Body of pancreas (tissue), 4 donors: ENCODE results near the gene OGT. TPM values are rescaled to one million over a fixed set of nuclear protein-coding genes. Genes with fewer than 3 reads are reported as not detected.
"Not testable (repeated sequence)": the region's sequence is repeated elsewhere in the genome, so short reads cannot be mapped to it uniquely, and the experiment has no call there.

Source experiments
- ATAC-seq: fragments of 150-250 bp; one replicate; pipeline ENCODE4 v1.9.1; 2016
- DNase-seq, 4 donors: peaks; one replicate each; pipeline ENCODE4 v3.0.0-alpha.2; 2019
- H3K27ac ChIP-seq, 4 donors: fragments of 200-600 bp; sonication (generic); 1 replicate in 3 of 4; 2 replicates in 1 of 4; pipeline versions ENCODE4 v1.5.1 to v1.6.1; 2016 to 2019; ENCODE audit warnings: mild to moderate bottlenecking in 1 of 4, mixed read lengths in 1 of 4, moderate library complexity in 1 of 4
- H3K27me3 ChIP-seq, 2 donors: fragments of 200-600 bp; sonication (generic); one replicate each; pipeline ENCODE4 v1.6.0; 2016; ENCODE audit warnings: mild to moderate bottlenecking in 1 of 2
- H3K36me3 ChIP-seq, 2 donors: fragments of 200-600 bp; sonication (generic); replicated peaks in 1 of 2; 2 replicates each; pipeline ENCODE4 v1.5.1; 2016; ENCODE audit warnings: low read depth in 2 of 2; ENCODE audit not compliant: insufficient read depth in 1 of 2
- H3K4me1 ChIP-seq: fragments of 200-600 bp; sonication (generic); one replicate; pipeline ENCODE4 v1.6.0; 2016
- H3K4me3 ChIP-seq, 2 donors: fragments of 200-600 bp; sonication (generic); 1 replicate in 1 of 2; 2 replicates in 1 of 2; pipeline ENCODE4 v1.5.1; 2016 to 2019
- H3K9me3 ChIP-seq, 3 donors: fragments of 200-600 bp; sonication (generic); 1 replicate in 2 of 3; 2 replicates in 1 of 3; pipeline ENCODE4 v1.5.1; 2016
- POLR2A ChIP-seq, 3 donors: fragments of 450-650 bp; IDR thresholded peaks; one replicate each; pipeline ENCODE4 v1.6.1; 2016; ENCODE audit warnings: antibody characterized with exemption in 3 of 3, mild to moderate bottlenecking in 2 of 3
- WGBS, 2 donors: methylation state at CpG; one replicate each; pipeline ENCODE4 v1.1.5; 2017; 5-methylcytosine and 5-hydroxymethylcytosine counted together
- intact Hi-C: fragments of 100-400 bp; cut with DNase I; formaldehyde crosslinking; loops from one replicate; pipeline ENCODE4 v1.15.1; 2023
- total RNA-seq, 2 donors: library from RNA; depleted of rRNA; stranded (reverse); fragments of >200 nt; gene quantifications; one replicate each; pipeline ENCODE4 v1.1.0, GENCODE V29; 2016
- TF ChIP-seq, protein P1 (sequence below), 7 experiments: fragments of 450-650 bp in 4 of 7; fragments of 200-600 bp in 3 of 7; sonication (generic) in 3 of 7; IDR thresholded peaks; one replicate each; pipeline ENCODE4 v1.5.1; 2016 to 2019; ENCODE audit warnings: antibody characterized with exemption in 7 of 7

Gene OGT
- total RNA-seq, 2 donors from 2014 or later, result 180 to 184 TPM

DNA sequence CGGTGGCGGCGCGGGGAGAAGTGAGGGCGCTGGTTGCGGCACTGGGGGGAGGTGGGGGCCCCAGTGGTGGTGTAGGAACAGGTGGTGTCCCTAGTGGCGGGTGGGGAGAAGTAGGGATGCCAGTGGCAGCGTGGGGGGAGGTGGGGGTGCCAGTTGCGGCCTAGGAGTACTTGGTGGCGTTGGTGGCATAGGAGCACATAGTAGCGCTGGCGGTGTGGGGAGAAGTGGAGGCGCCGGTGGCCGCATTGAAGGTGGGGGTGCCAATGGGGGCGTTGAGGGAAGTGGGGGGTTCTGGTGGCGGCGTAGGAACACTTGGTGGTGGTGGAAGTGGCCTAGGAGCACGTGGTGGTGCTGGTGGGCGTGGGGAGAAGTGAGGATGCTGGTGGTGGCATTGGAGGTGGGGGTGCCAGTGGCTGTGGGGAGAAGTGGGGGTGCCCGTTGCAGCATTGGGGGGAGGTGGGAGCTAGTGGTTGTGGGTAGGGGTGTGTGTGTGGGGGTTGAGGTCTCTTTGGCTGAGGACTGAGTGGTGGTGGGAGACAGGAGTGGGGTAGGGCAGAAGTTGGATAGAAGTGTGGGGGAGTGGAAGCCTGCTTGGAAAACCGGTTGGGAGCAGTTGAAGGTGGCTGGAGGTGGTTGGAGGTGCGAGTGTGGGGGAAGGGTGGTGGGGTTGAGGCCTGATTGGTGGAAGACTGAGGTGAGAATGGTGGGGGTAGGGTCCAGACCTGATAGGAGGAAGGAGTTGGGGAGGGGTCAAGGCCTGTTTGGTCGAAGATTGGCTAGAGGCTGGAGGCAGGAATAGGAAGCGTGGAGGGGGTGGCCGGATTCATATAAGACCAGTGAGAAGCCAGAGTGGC, 46.5 kb downstream of the OGT start:
- H3K27ac ChIP-seq, result no peak overlapping the region
- no peak for TF ChIP-seq POLR2A (IDR thresholded peaks at IDR 0.05)
- TF ChIP-seq, protein P1, sequence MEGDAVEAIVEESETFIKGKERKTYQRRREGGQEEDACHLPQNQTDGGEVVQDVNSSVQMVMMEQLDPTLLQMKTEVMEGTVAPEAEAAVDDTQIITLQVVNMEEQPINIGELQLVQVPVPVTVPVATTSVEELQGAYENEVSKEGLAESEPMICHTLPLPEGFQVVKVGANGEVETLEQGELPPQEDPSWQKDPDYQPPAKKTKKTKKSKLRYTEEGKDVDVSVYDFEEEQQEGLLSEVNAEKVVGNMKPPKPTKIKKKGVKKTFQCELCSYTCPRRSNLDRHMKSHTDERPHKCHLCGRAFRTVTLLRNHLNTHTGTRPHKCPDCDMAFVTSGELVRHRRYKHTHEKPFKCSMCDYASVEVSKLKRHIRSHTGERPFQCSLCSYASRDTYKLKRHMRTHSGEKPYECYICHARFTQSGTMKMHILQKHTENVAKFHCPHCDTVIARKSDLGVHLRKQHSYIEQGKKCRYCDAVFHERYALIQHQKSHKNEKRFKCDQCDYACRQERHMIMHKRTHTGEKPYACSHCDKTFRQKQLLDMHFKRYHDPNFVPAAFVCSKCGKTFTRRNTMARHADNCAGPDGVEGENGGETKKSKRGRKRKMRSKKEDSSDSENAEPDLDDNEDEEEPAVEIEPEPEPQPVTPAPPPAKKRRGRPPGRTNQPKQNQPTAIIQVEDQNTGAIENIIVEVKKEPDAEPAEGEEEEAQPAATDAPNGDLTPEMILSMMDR (IDR thresholded peaks at IDR 0.05), result no peak
- intact Hi-C loops, result loop anchor here (10.0 kb wide), 1 partner anchor 175 kb away; no protein-coding TSS in a partner anchor
- no peaks in the 10 kb centered on the region for H3K9me3 ChIP-seq
- 93 to 94% methylated on average over 13 to 15 of the region's 26 CpGs for WGBS, 2 donors
- H3K27me3 ChIP-seq, result no peaks in the 10 kb centered on the region
- H3K4me1 ChIP-seq, result no peaks in the 10 kb centered on the region
- H3K36me3 ChIP-seq, result no peaks in the 10 kb centered on the region
- DNase-seq, result no peak
- ATAC-seq, result no peak
- H3K4me3 ChIP-seq, result no peak overlapping the region

DNA sequence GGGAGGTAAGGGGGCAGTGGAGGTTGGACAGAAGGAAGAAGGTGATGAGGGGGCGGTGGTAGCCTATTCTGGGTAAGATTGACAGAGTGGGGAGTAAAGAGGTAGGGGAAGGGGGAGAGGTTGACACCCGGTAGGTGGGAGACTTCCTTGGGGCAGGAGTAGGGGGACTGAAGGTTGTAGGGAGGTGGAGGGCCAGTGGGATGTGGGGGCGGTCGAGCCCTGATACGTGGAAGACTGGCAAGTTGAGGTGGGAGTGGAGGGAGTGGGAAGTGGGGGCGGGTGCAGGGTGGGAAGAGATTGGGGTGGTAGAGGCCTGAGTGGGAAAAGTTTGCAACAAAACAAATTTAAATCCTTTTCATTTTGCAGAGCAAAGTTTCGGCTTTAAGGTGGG, 47.1 kb downstream of the OGT start:
- no peak for ATAC-seq
- intact Hi-C loops, result loop anchor here (10.0 kb wide), 1 partner anchor 175 kb away; no protein-coding TSS in a partner anchor
- WGBS, 2 donors, result 83 to 98% methylated on average over 4 to 7 of the region's 7 CpGs

DNA sequence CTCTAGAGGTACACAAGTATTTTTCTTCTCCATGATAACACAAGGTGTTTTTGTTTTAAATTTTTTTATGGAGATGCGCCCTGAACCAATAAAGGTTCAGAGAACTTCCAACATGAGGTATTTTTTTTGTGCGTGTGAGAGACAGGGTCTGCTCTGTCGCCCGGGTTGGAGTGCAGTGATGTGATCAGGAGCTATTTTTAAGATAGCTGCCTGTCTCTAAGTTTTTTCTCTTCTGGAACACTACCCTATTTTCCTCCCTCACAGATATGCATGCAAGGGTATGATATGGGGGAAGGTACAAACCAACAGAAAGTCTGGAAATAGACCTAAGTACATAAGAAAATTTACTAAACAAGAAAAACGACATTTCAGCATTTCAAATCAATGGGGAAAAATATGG, 48.3 kb downstream of the OGT start:
- no peaks in the 10 kb centered on the region for H3K9me3 ChIP-seq
- H3K36me3 ChIP-seq, result no peaks in the 10 kb centered on the region
- DNase-seq, result no peak
- no peak overlapping the region for H3K27ac ChIP-seq
- WGBS, 2 donors, result 50% methylated on average over 5 of the region's 5 CpGs
- ATAC-seq, result no peak
- no peaks in the 10 kb centered on the region for H3K27me3 ChIP-seq
- intact Hi-C loops, result no loop called here
- no peaks in the 10 kb centered on the region for H3K4me1 ChIP-seq
- TF ChIP-seq, protein P1 (IDR thresholded peaks at IDR 0.05), result no peak
- TF ChIP-seq POLR2A (IDR thresholded peaks at IDR 0.05), result no peak
- no peak overlapping the region for H3K4me3 ChIP-seq

More for the DNA sequence above, 47.1 kb downstream of the OGT start:
- H3K27me3 ChIP-seq, result no peaks in the 10 kb centered on the region
- H3K27ac ChIP-seq, result no peak overlapping the region
- H3K4me1 ChIP-seq, result no peaks in the 10 kb centered on the region
- DNase-seq, result no peak
- H3K36me3 ChIP-seq, result no peaks in the 10 kb centered on the region
- TF ChIP-seq POLR2A (IDR thresholded peaks at IDR 0.05), result no peak
- TF ChIP-seq, protein P1 (IDR thresholded peaks at IDR 0.05), result no peak
- no peaks in the 10 kb centered on the region for H3K9me3 ChIP-seq
- no peak overlapping the region for H3K4me3 ChIP-seq

DNA sequence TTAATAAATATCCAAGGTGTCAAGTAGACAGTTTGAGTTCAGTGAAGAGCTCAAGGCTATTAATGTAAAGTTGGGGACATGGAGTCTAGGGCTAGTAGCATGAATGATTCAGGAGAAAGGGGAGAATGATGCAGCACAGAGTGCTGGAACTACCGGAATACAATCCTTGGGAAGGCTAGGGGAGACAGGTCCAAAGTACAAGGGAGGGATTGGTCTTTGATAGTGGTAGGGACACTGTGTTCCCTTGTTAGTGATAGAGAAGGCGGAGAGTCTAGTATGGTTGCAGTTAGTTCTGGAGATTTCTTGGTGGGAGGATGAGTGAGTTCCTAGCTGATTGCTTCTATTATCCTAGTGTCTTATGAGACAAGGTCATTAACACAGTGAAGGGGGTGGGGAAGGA, 54.0 kb downstream of the OGT start:
- ATAC-seq, result peak; percentile 71
- Histone ChIP-seq H3K36me3 (no peaks in the 10 kb centered on the region), H3K9me3 (no peaks in the 10 kb centered on the region), H3K4me1 (peaks cover 6% of the 10 kb centered on the region), H3K27me3 (no peaks in the 10 kb centered on the region), H3K4me3 (no peak overlapping the region), H3K27ac (no peak overlapping the region)
- intact Hi-C loops, result no loop called here
- no peak for DNase-seq
- TF ChIP-seq, protein P1 (IDR thresholded peaks at IDR 0.05), result no peak
- TF ChIP-seq POLR2A (IDR thresholded peaks at IDR 0.05), result no peak
- 61 to 68% methylated on average over 2 of the region's 2 CpGs for WGBS, 2 donors

DNA sequence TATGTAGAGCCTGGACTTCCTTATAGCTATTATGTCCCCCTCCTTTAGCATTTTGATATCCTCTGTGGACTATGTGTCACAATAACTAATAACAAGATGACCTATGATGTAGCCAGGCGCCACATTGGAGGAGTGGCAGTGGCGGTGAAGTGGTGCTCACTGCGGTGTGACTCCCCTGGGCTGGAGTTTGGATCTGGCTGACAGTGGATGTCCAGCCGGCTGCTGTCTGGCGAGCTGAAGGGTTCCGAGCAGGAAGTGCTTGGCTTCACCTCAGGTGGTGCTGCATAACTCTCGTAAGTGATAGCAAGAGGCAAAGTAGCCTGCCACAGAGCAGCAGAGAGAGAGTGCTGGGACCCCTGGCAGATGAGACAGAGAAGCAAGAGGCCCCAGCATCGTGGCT, 60.3 kb downstream of the OGT start:
- ATAC-seq, H3K27ac ChIP-seq, H3K4me3 ChIP-seq, H3K4me1 ChIP-seq, H3K9me3 ChIP-seq, DNase-seq, H3K36me3 ChIP-seq, H3K27me3 ChIP-seq, intact Hi-C loops: not testable (repeated sequence)
- 89% methylated on average over 5 of the region's 8 CpGs; no CpG with 5 or more reads in 1 of the 2 donors for WGBS, 2 donors
